NCI-H2227 (cell line): ENCODE measurements around the gene ZNHIT3.
"Not testable (repeated sequence)": the region's sequence is repeated elsewhere in the genome, so short reads cannot be mapped to it uniquely, and the experiment has no call there.

Source experiments
- DNase-seq: peaks from one replicate; lab custom pipeline; 2025; ENCODE audit not compliant: unreplicated experiment; lab: John Stamatoyannopoulos, UW

Gene ZNHIT3

DNA sequence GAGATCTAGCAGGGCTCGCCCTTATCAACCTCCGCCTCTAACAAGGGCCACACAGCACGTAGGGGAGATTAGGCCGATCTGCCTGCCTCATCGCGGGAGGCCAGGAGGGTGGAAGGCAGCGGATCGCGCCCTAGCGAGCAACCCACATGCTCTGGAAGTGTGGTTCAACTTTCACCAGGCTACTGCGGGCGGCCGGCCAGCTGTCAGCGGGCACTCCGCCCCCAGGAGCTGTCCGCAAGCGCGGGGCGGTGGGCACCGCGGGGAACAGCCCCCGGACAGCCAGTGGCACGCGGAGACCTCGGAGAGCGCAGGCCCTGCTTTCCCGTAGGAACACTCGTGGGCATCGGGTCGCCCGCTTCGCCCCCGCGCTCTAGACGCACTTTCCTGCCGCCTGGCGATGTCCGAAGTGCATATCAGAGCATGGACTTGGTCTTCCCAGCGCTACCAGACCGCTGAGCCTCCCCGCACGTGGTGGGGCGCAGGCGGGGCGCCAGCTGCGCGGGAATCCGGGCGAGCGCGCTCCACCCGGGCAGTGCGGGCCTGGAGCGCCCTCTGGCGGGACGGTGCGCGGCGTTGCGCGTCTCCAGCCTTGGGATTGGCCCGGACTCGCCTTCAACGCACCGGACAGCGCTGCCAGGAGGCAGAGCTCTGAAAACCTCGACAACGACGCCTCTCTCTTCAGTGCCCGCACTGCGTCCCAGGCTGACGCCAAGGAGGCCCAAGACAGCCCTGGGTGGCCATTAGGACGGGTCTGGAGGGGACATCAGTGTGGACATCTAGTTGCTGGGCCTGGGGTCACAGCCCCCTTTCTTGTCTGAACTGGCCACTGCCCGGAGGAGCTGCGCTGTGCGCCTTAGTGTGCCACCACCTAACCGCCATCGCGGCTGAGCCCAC is 3.6 kb upstream of the ZNHIT3 start:
- peak; percentile 87 for DNase-seq

DNA sequence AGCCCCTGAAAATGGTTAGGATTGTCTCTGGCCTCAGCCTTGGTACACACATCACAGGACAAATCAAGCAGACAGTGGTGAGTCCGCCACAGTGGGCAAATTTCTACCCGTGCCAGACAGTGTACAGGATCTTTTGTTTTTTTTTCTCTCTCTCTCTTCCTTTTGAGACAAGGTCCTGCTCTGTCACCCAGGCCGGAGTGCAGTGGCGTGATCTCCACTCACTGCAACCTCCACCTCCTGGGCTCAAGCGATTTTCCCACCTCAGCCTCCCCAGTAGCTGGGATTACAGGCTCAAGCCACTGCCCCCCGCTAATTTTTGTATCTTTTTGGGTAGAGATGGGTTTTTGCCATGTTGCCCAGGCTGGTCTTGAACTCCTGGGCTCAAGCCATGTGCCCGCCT is 2.5 kb upstream of the ZNHIT3 start:
- DNase-seq, result not testable (repeated sequence)

DNA sequence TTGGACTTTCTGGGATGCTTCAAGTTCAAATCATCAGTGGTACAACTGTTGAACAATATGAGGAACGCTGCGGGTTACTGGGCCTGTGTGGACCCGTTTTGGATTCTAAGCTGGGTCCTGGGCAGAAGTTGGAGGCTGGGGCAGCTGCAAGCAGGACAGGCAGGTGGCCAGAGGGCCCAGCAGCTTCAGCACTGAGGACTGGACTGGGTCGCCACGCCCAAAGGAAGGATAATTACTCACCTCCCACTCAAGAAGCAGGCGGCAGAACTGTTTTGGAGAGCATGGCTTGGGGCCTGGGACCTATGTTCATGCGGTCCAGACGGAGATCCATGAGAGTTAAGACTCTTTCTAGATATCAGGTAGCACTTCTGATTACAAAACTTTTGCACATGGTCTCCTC is 1.5 kb upstream of the ZNHIT3 start:
- DNase-seq, result no peak

DNA sequence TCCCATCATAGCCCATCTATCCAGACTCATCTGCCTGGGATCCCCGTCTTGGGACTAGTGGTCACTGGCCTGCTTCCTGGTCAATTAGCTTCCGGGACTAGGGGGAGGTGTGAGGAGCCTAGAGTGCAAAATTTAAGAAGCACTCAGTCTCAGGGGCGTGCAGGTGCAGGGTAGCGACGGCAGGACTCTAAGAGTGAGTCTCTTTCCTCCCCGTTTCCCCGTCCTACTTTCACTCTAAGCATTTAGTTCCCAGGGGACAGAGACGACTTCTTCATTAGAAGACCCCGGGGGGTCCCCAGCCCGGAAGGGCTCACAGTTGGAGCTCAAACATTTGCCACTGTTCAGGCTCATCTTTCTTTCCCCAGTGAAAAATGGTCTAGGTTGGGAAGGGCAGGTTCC is 677 bp upstream of the ZNHIT3 start:
- no peak for DNase-seq

DNA sequence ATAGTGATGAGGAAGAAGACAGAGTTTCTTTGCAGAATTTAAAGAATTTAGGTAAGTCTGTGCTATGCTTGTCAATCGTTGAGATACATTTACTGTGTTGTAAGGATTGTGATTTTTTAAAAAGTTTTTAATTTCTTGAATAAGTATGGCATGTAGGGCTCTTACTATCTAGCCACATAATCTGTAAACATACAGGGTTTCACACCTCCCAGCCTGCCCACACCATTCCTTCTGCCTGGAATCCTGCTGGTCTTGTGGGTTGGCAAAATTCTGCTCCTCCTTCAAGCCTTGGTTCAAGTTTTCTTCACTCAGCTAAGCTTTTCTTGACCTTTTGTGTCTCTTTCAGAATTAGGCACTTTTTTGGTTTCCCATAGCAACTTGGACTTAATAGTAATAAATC is 7.5 kb downstream of the ZNHIT3 start:
- DNase-seq, result no peak

DNA sequence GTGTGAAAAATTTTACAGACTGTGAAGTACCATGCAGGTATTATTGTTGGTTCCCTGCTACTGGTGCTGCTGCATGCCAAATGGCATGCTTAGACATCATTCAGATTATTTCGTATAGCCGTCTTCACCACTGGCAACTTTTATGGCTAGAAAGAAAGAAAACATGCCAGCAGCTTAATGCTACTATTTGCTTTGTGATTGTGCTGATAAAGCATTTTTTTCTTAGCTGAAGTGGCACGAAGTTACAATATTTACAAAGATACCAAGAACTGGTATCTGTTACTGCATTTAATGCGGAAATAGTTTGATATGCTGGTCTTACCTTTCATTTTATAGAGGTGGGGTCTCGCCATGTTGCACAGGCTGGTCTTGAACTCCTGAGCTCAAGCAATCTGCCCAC is 8.2 kb downstream of the ZNHIT3 start:
- no peak for DNase-seq

DNA sequence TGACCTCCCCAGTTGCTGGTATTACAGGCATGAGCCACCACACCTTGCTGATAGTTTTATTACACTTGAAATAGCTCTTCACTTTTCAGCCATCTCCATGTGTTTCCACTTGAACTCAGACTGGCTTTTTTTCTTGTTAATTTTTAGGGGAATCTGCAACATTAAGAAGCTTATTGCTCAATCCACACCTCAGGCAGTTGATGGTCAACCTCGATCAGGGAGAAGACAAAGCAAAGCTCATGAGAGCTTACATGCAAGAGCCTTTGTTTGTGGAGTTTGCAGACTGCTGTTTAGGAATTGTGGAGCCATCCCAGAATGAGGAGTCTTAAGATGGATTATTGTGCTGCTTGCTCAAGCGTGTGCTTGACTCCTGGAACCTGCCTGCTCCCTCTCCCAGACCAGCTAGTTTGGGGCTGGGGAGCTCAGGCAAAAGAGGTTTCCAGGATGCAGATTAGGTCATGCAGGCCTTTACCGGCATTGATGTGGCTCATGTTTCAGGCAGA is 8.6 kb downstream of the ZNHIT3 start:
- no peak for DNase-seq

DNA sequence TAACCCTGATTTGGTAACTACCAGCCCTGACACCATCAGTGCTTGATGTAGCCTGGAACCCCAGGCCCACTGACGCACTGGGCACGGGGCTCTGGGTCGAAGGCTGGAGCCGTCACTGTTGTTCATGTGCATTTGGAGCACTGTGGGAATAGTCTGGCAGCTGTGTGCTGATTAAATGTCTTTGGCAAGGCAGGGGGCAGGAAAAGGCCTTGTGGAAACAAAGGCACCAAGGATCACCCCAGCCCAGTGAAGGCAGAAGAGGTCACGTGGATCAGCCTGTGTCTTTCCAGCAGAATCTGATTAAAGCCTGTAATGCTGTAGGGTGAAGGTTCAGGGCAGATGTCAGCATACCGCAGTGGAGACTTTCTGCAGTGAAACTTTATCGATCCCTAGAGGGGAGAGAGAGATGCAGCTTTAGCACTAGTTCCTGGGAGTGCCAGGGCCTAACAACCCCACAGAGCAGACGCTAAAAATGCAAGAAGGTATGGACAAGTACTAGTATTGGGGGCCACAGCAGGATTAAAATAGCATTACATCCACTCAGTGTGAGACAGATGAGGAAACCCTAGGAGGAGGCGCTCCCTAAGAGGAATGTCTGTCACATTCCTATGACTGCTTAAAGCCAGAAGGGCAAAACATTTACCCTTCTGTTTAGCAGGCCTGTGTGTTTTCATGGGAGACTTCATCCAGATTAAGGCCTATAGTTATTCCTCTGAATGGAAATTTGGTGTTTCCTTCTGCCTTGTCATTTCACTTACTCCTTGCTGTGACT is 9.7 kb downstream of the ZNHIT3 start:
- no peak for DNase-seq

DNA sequence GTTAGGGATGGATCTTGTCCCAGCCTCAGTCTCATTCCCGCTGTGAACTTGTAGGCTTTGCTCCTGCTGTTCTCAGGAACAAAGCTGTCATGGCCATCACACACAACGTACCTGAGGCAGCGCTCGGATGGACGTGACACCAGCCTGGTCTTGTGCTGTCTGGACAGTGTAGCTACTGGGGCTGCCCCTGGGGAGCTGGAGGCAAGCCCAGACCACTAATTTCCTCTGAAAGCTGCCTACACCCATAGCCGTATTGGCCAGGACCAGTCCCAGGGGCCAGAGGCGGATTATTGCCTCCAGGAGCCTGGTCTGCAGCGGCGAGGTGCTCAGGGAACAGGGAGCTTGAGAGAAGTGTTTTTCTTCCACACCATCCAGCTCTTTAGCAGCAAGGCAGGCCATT is 11.7 kb downstream of the ZNHIT3 start:
- no peak for DNase-seq

DNA sequence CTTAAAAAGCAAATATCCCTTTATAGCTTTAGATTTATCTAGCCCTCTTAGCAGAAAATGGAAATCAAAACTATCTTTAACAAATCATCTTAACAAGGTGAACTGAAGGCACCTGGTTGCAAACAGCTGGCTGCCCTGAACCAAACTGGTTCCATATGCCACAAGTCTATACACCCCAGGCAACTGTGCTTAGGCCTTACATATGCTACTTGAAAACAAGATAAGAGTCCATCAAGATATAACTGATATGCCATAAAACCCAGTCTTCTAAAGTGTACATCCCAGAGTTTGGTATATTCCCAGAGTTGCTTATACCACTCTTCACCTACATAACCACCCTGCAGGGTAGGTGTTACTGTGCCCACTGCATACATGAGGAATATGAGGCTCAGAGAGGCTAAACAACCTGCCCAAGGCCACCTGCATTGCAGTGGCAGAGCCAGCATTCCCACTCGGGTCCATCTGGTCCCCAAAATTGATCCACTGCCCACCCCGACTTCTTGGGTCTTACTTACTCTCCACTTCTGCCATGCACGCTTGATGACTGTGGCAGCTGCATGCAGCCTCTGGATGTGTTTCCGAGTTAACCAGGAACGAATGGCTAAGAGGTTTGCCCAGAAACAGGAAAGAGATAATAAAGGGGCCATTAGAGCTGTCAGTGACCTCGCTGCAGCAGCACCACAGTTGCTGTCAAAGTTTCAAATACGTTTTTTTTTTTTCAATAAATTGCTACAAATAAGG is 12.2 kb downstream of the ZNHIT3 start:
- no peak for DNase-seq

DNA sequence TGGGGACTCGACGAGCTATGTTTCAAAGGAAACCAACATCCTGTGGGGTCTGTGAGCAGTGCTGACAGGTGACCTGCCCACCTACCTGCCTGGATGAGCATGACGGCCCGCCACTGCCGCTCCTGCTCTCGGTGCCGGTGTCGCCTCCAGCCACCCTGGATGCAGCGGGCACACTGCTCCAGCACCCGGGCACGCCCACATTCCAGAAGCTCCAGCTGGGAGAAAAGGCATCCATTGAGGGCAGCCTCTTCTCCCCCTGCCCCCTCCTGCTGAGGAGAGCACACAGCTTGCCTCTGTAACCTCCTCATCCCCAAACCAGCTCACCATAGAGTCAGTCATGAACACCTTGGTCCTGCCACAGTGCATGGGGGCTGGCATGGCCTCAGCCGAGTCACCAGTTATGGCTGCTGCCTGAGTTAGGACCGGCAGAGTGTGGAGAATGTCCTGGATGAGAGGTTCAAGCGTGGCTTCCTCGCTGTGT is 14.3 kb downstream of the ZNHIT3 start:
- no peak for DNase-seq

DNA sequence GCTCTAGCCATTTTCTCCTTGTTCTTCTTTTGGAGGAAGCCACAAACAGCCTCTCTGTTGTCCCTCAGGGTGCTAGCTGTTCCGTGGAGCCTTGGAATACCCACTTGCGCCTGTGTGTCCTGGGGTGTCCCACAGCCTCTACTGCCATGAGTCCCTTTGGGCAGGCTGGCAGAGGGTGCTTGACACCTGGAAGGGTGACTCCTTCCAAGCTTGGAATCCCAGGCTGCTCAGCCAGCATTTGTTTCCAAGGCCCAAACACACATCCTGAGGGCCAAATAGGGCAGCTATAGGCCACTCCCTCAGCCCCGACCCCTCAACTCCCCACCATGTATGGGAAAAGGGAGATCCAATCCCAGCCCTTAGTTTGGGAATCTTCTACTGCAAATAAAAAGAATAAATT is 14.9 kb downstream of the ZNHIT3 start:
- no peak for DNase-seq

DNA sequence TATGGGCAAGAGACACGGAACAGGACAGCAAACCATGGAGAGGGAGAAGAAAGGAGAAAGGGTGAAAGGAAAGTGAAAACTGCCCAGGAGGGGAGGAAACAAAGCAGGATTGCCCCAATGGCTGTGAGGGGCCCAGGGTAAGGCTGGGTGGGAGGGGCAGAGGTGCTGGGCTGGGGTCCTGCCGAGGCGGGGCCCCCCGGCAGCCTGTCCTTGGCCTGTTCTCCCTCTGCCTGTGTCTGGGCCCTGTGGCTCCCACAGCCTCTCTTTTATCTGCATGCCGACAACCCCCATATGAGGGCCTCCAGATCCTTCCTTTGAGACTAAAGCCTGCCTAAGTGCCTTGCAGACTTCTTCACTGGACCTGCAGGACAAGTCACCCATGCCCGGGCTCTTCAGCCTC is 15.5 kb downstream of the ZNHIT3 start:
- DNase-seq, result no peak

DNA sequence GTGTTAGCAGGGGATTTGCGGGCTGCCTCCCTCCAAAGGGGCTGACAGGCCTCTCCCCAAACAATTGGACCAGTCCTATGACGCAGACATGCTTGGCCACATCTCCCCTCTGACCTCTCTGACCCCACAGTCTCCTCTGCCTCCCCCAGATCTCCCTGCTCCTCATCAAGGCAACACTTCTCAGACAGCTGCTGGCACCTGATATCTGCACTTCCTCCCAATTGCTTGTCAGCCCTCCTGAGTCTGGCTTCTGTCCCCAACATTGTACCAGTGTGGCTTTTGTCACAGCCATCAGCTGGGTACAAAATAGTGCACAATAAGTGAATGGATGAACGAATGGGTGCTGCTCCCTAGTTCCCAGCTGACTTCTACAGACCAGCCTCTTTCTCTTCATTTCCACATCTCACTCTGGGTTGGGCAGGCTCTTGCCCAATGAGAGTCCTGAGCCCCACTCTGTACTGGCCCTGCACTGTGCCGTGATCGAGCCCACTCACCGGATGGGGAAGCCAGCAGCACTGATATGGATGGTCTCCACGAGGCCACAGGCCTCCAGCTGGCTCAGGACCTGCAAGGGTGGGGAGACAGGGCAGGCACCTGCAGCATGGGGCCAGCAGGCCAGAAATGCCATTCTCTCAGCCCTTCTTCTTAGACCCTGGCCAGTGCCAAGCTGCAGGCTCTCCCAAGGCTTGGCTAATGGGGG is 17.1 kb downstream of the ZNHIT3 start:
- DNase-seq, result no peak

DNA sequence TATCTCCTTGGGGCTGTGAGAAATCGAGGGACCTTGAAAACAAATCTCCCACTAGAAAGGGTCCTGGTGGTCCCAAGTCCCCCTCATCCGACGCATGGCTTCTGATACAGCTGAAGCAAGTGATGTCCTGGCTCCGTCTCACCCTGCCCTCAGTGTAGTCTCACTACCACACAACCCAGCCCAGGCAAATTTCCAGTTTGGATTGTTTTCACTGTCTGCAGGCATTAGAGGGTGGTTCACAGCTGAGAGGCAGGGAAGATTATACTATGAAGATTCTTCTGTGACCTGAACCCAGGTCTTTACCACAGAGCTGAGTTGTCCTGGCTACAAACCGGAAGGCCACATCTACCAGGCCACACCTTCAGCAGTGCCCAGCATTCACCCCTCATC is 17.7 kb downstream of the ZNHIT3 start:
- DNase-seq, result no peak

DNA sequence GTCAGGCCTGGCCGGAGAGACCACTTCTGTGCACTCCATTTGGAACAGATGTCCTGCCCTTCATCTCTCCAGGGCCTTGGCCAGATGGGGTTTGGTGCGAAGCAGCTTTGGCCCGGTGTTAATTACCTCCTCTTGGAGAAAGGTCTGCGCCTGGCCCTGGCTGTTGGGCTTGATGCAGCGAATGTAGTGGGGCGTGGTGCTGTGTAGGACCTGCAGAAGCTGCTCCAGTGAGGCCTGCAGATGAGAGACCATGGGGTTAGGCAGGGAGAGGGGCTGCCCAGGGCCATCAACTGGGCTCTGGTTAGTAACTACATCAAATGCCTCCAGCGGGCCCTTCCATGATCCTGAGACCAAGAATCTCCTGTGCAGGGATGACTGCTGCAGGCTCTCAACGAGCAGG is 18.7 kb downstream of the ZNHIT3 start:
- DNase-seq, result no peak

DNA sequence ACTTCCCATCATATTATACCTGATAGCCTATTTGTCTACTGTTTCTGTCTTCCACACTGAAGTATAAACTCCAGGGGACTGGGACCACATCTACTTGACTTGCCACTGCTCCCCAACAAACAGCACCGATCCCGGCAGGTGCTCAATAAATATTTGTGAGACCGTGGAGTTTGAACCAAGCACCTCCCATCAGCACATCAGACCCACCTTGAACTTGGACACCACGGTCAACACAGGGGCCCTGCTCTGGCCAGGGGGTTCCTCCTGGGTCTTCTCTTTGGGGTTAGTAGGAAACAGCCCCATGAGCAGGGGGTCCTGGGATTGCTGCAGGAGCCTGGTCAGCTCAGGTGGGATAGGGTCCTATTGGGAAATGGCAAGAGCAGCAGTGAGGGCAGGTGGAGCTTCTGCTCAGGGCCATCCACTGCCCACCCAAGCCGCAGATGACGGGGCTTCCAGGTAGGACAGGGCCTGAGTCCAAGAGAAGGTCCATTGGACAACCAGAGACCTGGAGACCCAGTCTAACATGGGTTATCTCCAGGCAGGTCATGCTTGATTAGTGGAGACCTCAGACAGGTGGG is 19.9 kb downstream of the ZNHIT3 start:
- no peak for DNase-seq

DNA sequence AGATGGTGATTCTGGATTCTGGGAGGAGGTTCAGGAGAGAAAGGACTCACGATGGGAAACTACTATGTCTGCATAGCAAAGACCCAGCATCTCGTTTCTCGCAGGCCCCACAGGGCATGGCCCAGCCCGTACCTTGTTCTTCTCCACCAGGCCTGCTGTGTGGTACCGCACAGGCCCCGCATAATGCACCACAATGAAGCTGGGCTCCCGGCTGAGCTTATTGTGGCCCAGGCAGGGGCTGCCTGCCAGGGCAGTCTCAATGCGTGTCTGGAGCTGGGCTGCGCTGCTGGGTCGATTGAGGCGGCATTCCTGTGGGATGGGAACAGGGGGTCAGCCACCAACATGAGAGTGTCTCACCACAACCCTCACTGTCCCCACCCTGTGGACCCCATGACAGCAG is 20.4 kb downstream of the ZNHIT3 start:
- DNase-seq, result no peak

DNA sequence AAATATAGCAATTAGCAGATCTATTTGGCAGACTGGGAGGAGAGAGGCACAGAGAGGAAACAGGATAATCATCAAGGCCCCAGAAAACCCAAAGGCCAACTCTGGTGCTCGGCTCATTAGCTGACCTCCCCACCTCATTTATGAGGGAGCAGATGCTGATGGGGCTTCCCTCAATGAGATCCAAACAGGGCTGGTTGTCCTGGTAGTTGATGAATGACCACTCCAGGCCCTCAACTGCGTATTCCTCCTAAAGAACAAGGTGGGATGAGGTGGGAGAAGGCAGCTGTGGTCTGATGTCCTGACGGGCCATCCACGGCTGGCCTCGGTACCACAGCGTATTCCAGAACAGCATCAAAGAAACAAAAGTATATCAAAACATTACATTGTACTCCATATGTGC is 20.8 kb downstream of the ZNHIT3 start:
- no peak for DNase-seq

DNA sequence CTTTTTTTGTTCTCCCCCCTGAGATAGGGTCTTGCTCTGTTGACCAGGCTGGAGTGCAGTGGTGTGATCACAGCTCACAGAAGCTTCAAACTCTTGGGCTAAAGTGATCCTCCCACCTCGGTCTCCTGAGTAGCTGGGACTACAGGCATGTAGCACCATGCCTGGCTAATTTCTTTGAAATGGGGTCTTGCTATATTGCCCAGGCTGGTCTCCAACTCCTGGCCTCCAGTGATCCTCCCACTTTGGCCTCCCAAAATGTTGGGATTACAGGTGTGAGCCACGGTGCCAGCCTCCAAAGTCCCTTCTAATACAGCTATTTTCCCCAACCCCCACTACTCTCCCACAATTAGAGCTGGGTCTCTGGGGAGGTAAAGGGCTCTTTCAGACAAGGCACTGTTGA is 22.0 kb downstream of the ZNHIT3 start:
- not testable (repeated sequence) for DNase-seq
